Trophoblast cell (in vitro differentiated cells and primary cell): Measurements from ENCODE around the gene EEF1A1.

Source experiments
- DNase-seq, 2 donors: peaks; one replicate each; pipeline ENCODE4 v3.0.0-alpha.2; 2016
- H2AFZ ChIP-seq: 2 replicates; pipeline ENCODE4 v1.6.1; 2013; ENCODE audit warnings: low read length, moderate library complexity, mild to moderate bottlenecking; ENCODE audit not compliant: insufficient read depth, poor library complexity
- H2AK5ac ChIP-seq: 2 replicates; pipeline ENCODE4 v1.6.1; 2013; ENCODE audit warnings: mild to moderate bottlenecking, low read length
- H2BK120ac ChIP-seq: 2 replicates; pipeline ENCODE4 v1.6.1; 2013; ENCODE audit warnings: low read length, mild to moderate bottlenecking, moderate library complexity; ENCODE audit not compliant: insufficient read depth, poor library complexity
- H2BK12ac ChIP-seq: 2 replicates; pipeline ENCODE4 v1.6.1; 2013; ENCODE audit warnings: mild to moderate bottlenecking, low read length, moderate library complexity
- H2BK5ac ChIP-seq: 2 replicates; pipeline ENCODE4 v1.6.1; 2013; ENCODE audit warnings: low read length, low read depth, moderate library complexity, mild to moderate bottlenecking; ENCODE audit not compliant: poor library complexity
- H3K14ac ChIP-seq: 2 replicates; pipeline ENCODE4 v1.6.1; 2013; ENCODE audit warnings: mild to moderate bottlenecking, low read length
- H3K18ac ChIP-seq: 2 replicates; pipeline ENCODE4 v1.6.1; 2013; ENCODE audit warnings: mild to moderate bottlenecking, low read length
- H3K23ac ChIP-seq: 2 replicates; pipeline ENCODE4 v1.6.1; 2013; ENCODE audit warnings: low read length
- H3K27ac ChIP-seq: 2 replicates; pipeline ENCODE4 v1.5.1; 2013; ENCODE audit warnings: low read depth, mild to moderate bottlenecking, inconsistent platforms, low read length, moderate library complexity
- H3K27me3 ChIP-seq: 2 replicates; pipeline ENCODE4 v1.6.1; 2013; ENCODE audit warnings: inconsistent platforms, mild to moderate bottlenecking, low read length, moderate library complexity; ENCODE audit not compliant: insufficient read depth
- H3K36me3 ChIP-seq, 2 experiments: 1 replicate in 1 of 2; 2 replicates in 1 of 2; pipeline ENCODE4 v1.6.1; 2013; ENCODE audit warnings: low read length in 2 of 2, mild to moderate bottlenecking in 2 of 2, moderate library complexity in 1 of 2; ENCODE audit not compliant: insufficient read depth in 2 of 2, control insufficient read depth in 1 of 2
- H3K4ac ChIP-seq: 2 replicates; pipeline ENCODE4 v1.6.1; 2013; ENCODE audit warnings: low read depth, mild to moderate bottlenecking, low read length, moderate library complexity
- H3K4me1 ChIP-seq, 2 experiments: 1 replicate in 1 of 2; 2 replicates in 1 of 2; pipeline ENCODE4 v1.6.1; 2013; ENCODE audit warnings: low read length in 2 of 2, mild to moderate bottlenecking in 2 of 2, moderate library complexity in 1 of 2; ENCODE audit not compliant: insufficient read depth in 2 of 2, control insufficient read depth in 1 of 2
- H3K4me2 ChIP-seq: 2 replicates; pipeline ENCODE4 v1.6.1; 2013; ENCODE audit warnings: inconsistent platforms, mild to moderate bottlenecking, low read length, moderate library complexity
- H3K4me3 ChIP-seq: 2 replicates; pipeline ENCODE4 v1.5.1; 2013; ENCODE audit warnings: mild to moderate bottlenecking, low read depth, low read length, inconsistent platforms
- H3K79me1 ChIP-seq: one replicate; pipeline ENCODE4 v1.6.1; 2013; ENCODE audit warnings: low read length
- H3K79me2 ChIP-seq: 2 replicates; pipeline ENCODE4 v1.6.1; 2013; ENCODE audit warnings: low read length, mild to moderate bottlenecking; ENCODE audit not compliant: control insufficient read depth, insufficient read depth, poor library complexity
- H3K9ac ChIP-seq: 2 replicates; pipeline ENCODE4 v1.6.1; 2013; ENCODE audit warnings: mild to moderate bottlenecking, low read length
- H3K9me3 ChIP-seq: 2 replicates; pipeline ENCODE4 v1.6.1; 2013; ENCODE audit warnings: low read depth, mild to moderate bottlenecking, control low read depth, inconsistent platforms, low read length; ENCODE audit not compliant: insufficient read depth
- H4K12ac ChIP-seq: 2 replicates; pipeline ENCODE4 v1.6.1; 2013; ENCODE audit warnings: low read depth, mild to moderate bottlenecking, low read length, moderate library complexity
- H4K8ac ChIP-seq: 2 replicates; pipeline ENCODE4 v1.6.1; 2013; ENCODE audit warnings: low read depth, mild to moderate bottlenecking, low read length, moderate library complexity
- H4K91ac ChIP-seq: one replicate; pipeline ENCODE4 v1.6.1; 2013; ENCODE audit warnings: low read depth, mild to moderate bottlenecking, low read length, moderate library complexity
- WGBS: extraction: QIAGEN DNeasy Blood & Tissue Kit; methylation state at CpG from one replicate; pipeline ENCODE4 v1.1.7; 2013; ENCODE audit warnings: missing lambda C conversion rate; ENCODE audit not compliant: insufficient read length, insufficient coverage; ENCODE audit errors: extremely low coverage; 5-methylcytosine and 5-hydroxymethylcytosine counted together

The EEF1A1 gene

DNA sequence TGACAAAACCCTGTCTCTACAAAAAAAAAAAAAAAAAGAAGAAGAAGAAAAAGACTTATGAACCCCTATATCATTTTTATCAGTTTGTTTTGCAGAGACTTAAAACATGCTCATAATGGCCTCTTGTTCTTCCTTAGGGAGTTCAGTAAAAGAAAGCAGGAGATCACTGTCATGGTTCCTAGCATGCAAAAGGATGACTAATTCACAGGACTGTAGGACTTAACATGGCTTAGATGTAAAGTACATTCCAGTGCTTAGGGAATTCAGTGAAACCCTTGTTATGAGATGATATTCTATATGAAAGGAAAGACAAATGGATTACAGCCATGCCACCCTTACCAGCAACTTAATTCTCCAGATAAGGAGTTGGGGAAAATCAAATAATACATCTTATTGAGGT, 29.5 kb downstream of the EEF1A1 start:
- Histone ChIP-seq H4K12ac (no peak overlapping the region), H3K79me2 (no peaks in the 10 kb centered on the region), H3K4me1 (no peaks in the 10 kb centered on the region), H3K36me3 (peaks cover 16 to 20% of the 10 kb centered on the region in 2 experiments), H3K4ac (no peak overlapping the region), H3K14ac (no peak overlapping the region), H3K79me1 (no peaks in the 10 kb centered on the region), H3K27me3 (no peaks in the 10 kb centered on the region), H2BK12ac (no peak overlapping the region), H3K4me2 (no peak overlapping the region), H2BK5ac (no peak overlapping the region), H3K9me3 (no peaks in the 10 kb centered on the region), H4K8ac (no peak overlapping the region), H3K18ac (no peak overlapping the region), H2BK120ac (no peak overlapping the region), H3K4me3 (no peak overlapping the region), H4K91ac (no peak overlapping the region), H3K9ac (no peak overlapping the region), H3K23ac (no peak overlapping the region), H3K27ac (no peak overlapping the region), H2AK5ac (no peak overlapping the region), H2AFZ (no peak overlapping the region)
- no peak for DNase-seq

DNA sequence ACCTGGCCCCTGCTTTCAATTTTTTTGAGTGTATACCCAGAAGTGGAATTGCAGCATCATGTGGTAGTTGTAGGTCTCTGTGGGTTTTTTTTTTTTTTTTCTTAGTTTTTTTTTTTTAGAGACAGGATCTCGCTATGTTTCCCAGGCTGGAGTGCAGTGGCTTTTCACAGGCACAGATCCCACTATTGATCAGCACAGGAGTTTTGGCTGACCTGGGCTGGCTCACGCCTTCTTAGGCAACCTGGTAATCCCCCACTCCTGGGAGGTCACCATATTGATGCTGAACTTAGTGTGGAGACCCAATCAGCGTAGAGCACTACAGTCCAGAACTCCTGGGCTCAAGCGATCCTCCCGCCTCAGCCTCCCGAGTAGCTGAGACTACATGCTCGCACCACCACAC, 33.4 kb downstream of the EEF1A1 start:
- no peak overlapping the region for H2BK12ac ChIP-seq
- H4K91ac ChIP-seq, result no peak overlapping the region
- no peak overlapping the region for H2AK5ac ChIP-seq
- no peak overlapping the region for H3K14ac ChIP-seq
- no peak overlapping the region for H3K4me2 ChIP-seq
- H2BK120ac ChIP-seq, result no peak overlapping the region
- no peak overlapping the region for H4K12ac ChIP-seq
- no peaks in the 10 kb centered on the region for H3K79me1 ChIP-seq
- WGBS, result no CpG with 5 or more reads among the region's 7 CpGs
- no peaks in the 10 kb centered on the region for H3K79me2 ChIP-seq
- peaks cover 19 to 21% of the 10 kb centered on the region in 2 experiments for H3K36me3 ChIP-seq
- H3K4me3 ChIP-seq, result no peak overlapping the region
- H3K9ac ChIP-seq, result no peak overlapping the region
- H3K27ac ChIP-seq, result no peak overlapping the region
- H3K27me3 ChIP-seq, result no peaks in the 10 kb centered on the region
- H2AFZ ChIP-seq, result no peak overlapping the region
- no peak overlapping the region for H2BK5ac ChIP-seq
- H4K8ac ChIP-seq, result no peak overlapping the region
- H3K18ac ChIP-seq, result no peak overlapping the region
- H3K23ac ChIP-seq, result no peak overlapping the region
- H3K4ac ChIP-seq, result no peak overlapping the region
- H3K4me1 ChIP-seq, result no peaks in the 10 kb centered on the region
- H3K9me3 ChIP-seq, result no peaks in the 10 kb centered on the region
- no peak for DNase-seq

GRCh38 chr6:73484438-73484837, 36.4 kb downstream of the EEF1A1 start:
- H3K27ac ChIP-seq, result no peak overlapping the region
- H2BK5ac ChIP-seq, result no peak overlapping the region
- no peak for DNase-seq
- H3K79me1 ChIP-seq, result no peaks in the 10 kb centered on the region
- H3K36me3 ChIP-seq, result peaks cover 24 to 30% of the 10 kb centered on the region in 2 experiments
- no peak overlapping the region for H3K23ac ChIP-seq
- H3K27me3 ChIP-seq, result no peaks in the 10 kb centered on the region
- no peak overlapping the region for H2AFZ ChIP-seq
- no peak overlapping the region for H2BK12ac ChIP-seq
- H4K12ac ChIP-seq, result no peak overlapping the region
- H3K9me3 ChIP-seq, result no peaks in the 10 kb centered on the region
- H3K14ac ChIP-seq, result no peak overlapping the region
- no peaks in the 10 kb centered on the region for H3K79me2 ChIP-seq
- H3K4me2 ChIP-seq, result no peak overlapping the region
- H3K4me3 ChIP-seq, result no peak overlapping the region
- no peak overlapping the region for H4K91ac ChIP-seq
- no peak overlapping the region for H4K8ac ChIP-seq
- H3K9ac ChIP-seq, result no peak overlapping the region
- H3K18ac ChIP-seq, result no peak overlapping the region
- no CpG with 5 or more reads among the region's 2 CpGs for WGBS
- H2AK5ac ChIP-seq, result no peak overlapping the region
- no peaks in the 10 kb centered on the region for H3K4me1 ChIP-seq
- no peak overlapping the region for H3K4ac ChIP-seq
- H2BK120ac ChIP-seq, result no peak overlapping the region

DNA sequence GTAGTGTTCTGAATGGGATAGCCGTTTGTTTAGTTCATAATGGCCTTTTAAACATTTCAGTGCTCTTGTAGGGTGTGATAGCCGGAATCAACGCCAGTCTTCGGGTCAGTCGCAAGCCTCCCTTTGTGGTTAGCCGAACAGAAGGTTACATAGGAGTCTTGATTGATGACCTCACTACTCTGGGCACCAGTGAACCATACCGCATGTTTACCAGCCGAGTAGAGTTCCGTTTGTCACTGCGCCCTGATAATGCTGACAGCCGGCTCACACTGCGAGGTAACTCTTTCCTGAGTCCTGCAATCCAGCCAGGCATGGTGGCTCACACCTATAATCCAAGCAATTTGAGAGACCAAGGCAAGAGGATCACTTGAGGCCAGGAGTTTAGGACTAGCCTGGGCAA, 38.9 kb downstream of the EEF1A1 start:
- DNase-seq, result no peak
- Histone ChIP-seq H2BK120ac (no peak overlapping the region), H4K8ac (no peak overlapping the region), H3K27me3 (no peaks in the 10 kb centered on the region), H2AK5ac (no peak overlapping the region), H3K4me1 (no peaks in the 10 kb centered on the region), H3K18ac (no peak overlapping the region), H2BK5ac (no peak overlapping the region), H3K9me3 (no peaks in the 10 kb centered on the region), H3K27ac (no peak overlapping the region), H4K91ac (no peak overlapping the region), H3K9ac (no peak overlapping the region), H3K14ac (no peak overlapping the region), H2BK12ac (no peak overlapping the region), H3K79me2 (no peaks in the 10 kb centered on the region), H3K79me1 (no peaks in the 10 kb centered on the region), H3K4ac (no peak overlapping the region), H3K23ac (no peak overlapping the region), H2AFZ (no peak overlapping the region), H3K4me3 (no peak overlapping the region), H3K36me3 (peaks cover 20 to 23% of the 10 kb centered on the region in 2 experiments), H3K4me2 (no peak overlapping the region), H4K12ac (no peak overlapping the region)
- no CpG with 5 or more reads among the region's 12 CpGs for WGBS
